ENCODE measurements around the gene CACTIN. TPM values are rescaled to one million over a fixed set of nuclear protein-coding genes. Genes with fewer than 3 reads are reported as not detected.
A peak's percentile ranks its signal among the peaks of the same experiment; 100 is the strongest.

The CACTIN gene
- total and polyA plus RNA-seq, 2 of the 4 experiments (the other 2 are of a cell fraction), result 10.8 to 19.5 TPM

DNA sequence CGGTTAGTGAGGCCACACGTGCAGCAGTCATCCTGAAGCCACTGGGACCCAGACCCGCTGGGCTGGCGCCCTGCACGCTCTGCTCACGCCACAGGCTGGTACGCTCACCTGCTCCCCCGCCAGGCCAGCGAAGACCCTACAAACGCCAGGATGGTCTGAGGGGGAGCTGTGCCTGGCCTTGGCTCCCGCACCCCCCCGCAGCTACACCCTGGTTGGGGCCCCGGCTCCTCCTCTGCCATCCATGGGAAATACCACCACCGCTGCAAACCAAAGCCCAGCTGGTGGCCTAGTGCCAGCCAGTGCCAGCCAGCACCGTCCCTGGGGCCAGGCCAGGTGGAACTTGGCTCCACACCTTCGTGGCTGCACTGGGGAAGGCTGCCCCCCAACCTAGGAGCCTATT, 23.3 kb upstream of the CACTIN start:
- H2BK20ac ChIP-seq (ENCODE audit: low read depth, low read length), result no peak overlapping the region
- no peak overlapping the region for H3K14ac ChIP-seq (replicated peaks; ENCODE audit: low read depth, low read length)
- no peak overlapping the region for H2BK120ac ChIP-seq (ENCODE audit: low read depth, low read length)
- no peak overlapping the region for H4K5ac ChIP-seq (ENCODE audit: low read depth, low read length)
- no peak for DNase-seq
- TF ChIP-seq SMC3 (IDR thresholded peaks at IDR 0.05; ENCODE audit: low read depth, low read length), result no peak
- no peak for TF ChIP-seq BHLHE40 (IDR thresholded peaks at IDR 0.05; ENCODE audit: low read depth, low read length)
- TF ChIP-seq CEBPB (IDR thresholded peaks at IDR 0.05; ENCODE audit: low read depth, low read length), result no peak
- TF ChIP-seq NFE2L2 (IDR thresholded peaks at IDR 0.05; ENCODE audit: low read depth, low read length), result no peak
- no peak for TF ChIP-seq USF2 (IDR thresholded peaks at IDR 0.05; ENCODE audit: low read depth, low read length)
- TF ChIP-seq, protein P1, sequence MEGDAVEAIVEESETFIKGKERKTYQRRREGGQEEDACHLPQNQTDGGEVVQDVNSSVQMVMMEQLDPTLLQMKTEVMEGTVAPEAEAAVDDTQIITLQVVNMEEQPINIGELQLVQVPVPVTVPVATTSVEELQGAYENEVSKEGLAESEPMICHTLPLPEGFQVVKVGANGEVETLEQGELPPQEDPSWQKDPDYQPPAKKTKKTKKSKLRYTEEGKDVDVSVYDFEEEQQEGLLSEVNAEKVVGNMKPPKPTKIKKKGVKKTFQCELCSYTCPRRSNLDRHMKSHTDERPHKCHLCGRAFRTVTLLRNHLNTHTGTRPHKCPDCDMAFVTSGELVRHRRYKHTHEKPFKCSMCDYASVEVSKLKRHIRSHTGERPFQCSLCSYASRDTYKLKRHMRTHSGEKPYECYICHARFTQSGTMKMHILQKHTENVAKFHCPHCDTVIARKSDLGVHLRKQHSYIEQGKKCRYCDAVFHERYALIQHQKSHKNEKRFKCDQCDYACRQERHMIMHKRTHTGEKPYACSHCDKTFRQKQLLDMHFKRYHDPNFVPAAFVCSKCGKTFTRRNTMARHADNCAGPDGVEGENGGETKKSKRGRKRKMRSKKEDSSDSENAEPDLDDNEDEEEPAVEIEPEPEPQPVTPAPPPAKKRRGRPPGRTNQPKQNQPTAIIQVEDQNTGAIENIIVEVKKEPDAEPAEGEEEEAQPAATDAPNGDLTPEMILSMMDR (conservative IDR thresholded peaks at IDR 0.05; ENCODE audit: low read depth, low read length), result no peak
- no peak for TF ChIP-seq MAFK (IDR thresholded peaks at IDR 0.05; ENCODE audit: low read depth, low read length)
- TF ChIP-seq ELK1 (IDR thresholded peaks at IDR 0.05; ENCODE audit: borderline replicate concordance, low read depth, low read length), result no peak
- TF ChIP-seq CHD1 (IDR thresholded peaks at IDR 0.05; ENCODE audit: low read depth, low read length), result no peak
- TF ChIP-seq RFX5 (IDR thresholded peaks at IDR 0.05; ENCODE audit: low read depth, low read length), result no peak
- no peak for TF ChIP-seq RCOR1 (IDR thresholded peaks at IDR 0.05; ENCODE audit: insufficient replicate concordance, low read length)
- no peak for TF ChIP-seq MXI1 (IDR thresholded peaks at IDR 0.05; ENCODE audit: borderline replicate concordance, low read depth, low read length)
- no peak for TF ChIP-seq RAD21 (IDR thresholded peaks at IDR 0.05; ENCODE audit: low read length)
- no peak overlapping the region for H2AK5ac ChIP-seq (ENCODE audit: low read depth, low read length)
- H3K9me3 ChIP-seq (ENCODE audit: control insufficient read depth, insufficient read depth, low read length), result no peaks in the 10 kb centered on the region
- intact Hi-C loops (cut with micrococcal nuclease), result no loop called here
- H3K4me1 ChIP-seq (ENCODE audit: control insufficient read depth, insufficient read depth, low read length), result no peaks in the 10 kb centered on the region
- no peak overlapping the region for H3K4me3 ChIP-seq (ENCODE audit: insufficient read depth, low read depth, low read length)
- peak overlapping the region; percentile 28 for H2AK9ac ChIP-seq (replicated peaks; ENCODE audit: low read depth, low read length, poor library complexity)
- dilution Hi-C loops (cut with HindIII; ENCODE audit: low sequenced_read_pairs, unreplicated experiment), result no loop called here
- no peak overlapping the region for H3K27ac ChIP-seq (ENCODE audit: insufficient read depth, low read length)
- H3K4me2 ChIP-seq (ENCODE audit: low read depth, low read length), result no peak overlapping the region
- no peaks in the 10 kb centered on the region for H3K27me3 ChIP-seq (ENCODE audit: control insufficient read depth, insufficient read depth, low read length)
- POLR2A ChIA-PET (ENCODE audit: unreplicated experiment), result no interaction called here
- peak overlapping the region; percentile 51 for H2AFZ ChIP-seq (replicated peaks; ENCODE audit: low read length, poor library complexity)
- no peak overlapping the region for H3K23ac ChIP-seq (ENCODE audit: low read depth, low read length)
- no peak overlapping the region for H3K18ac ChIP-seq (ENCODE audit: low read depth, low read length)
- H4K20me1 ChIP-seq (ENCODE audit: insufficient read depth, low read length), result no peaks in the 10 kb centered on the region
- peaks cover 6 to 8% of the 10 kb centered on the region in 2 experiments for H3K79me1 ChIP-seq (ENCODE audit: low read depth in 1 of 2, low read length in 2 of 2)
- no peak overlapping the region for H3K9ac ChIP-seq (ENCODE audit: low read depth, low read length)
- H3K36me3 ChIP-seq (ENCODE audit: control insufficient read depth, insufficient read depth, low read length), result peaks cover 46% of the 10 kb centered on the region
- no peak for ATAC-seq (ENCODE audit: low read depth)
- H3K56ac ChIP-seq (ENCODE audit: extremely low read depth, insufficient read depth, low read length), result no peak overlapping the region
- H4K8ac ChIP-seq (ENCODE audit: low read depth in 2 of 2, low read length in 2 of 2), result no peak overlapping the region
- in situ Hi-C loops (cut with MboI; ENCODE audit: low sequenced_read_pairs), result no loop called here
- no peak overlapping the region for H3K4ac ChIP-seq (ENCODE audit: low read depth, low read length)
- no peak overlapping the region for H2BK15ac ChIP-seq (ENCODE audit: low read depth, low read length)
- H3K9me1 ChIP-seq (ENCODE audit: insufficient read depth, low read length), result no peaks in the 10 kb centered on the region
- CTCF ChIA-PET, result no interaction called here
- H4K91ac ChIP-seq (ENCODE audit: insufficient read depth, low read depth, low read length), result no peak overlapping the region
- 98% methylated on average over 7 of the region's 16 CpGs; no CpG with 5 or more reads in 1 of the 2 experiments for WGBS, 2 experiments (ENCODE audit: extremely low coverage in 2 of 2, insufficient read length in 1 of 2)
- no peak overlapping the region for H2BK5ac ChIP-seq (ENCODE audit: low read depth, low read length, poor library complexity, severe bottlenecking)
- no TSS peak for BruUV-seq (replicated peaks)

Data from IMR-90 (cell line).